GM12892 (cell line): ENCODE results near the gene HUNK.

ENCODE experiments used
- POLR2A ChIP-seq: IDR thresholded peaks from 2 replicates; pipeline ENCODE4 v1.6.1; 2011; ENCODE audit warnings: low read depth, low read length, control low read depth
- POLR2AphosphoS5 ChIP-seq: IDR thresholded peaks from 2 replicates; pipeline ENCODE4 v1.6.1; 2011; ENCODE audit warnings: low read depth, low read length, control low read depth

DNA sequence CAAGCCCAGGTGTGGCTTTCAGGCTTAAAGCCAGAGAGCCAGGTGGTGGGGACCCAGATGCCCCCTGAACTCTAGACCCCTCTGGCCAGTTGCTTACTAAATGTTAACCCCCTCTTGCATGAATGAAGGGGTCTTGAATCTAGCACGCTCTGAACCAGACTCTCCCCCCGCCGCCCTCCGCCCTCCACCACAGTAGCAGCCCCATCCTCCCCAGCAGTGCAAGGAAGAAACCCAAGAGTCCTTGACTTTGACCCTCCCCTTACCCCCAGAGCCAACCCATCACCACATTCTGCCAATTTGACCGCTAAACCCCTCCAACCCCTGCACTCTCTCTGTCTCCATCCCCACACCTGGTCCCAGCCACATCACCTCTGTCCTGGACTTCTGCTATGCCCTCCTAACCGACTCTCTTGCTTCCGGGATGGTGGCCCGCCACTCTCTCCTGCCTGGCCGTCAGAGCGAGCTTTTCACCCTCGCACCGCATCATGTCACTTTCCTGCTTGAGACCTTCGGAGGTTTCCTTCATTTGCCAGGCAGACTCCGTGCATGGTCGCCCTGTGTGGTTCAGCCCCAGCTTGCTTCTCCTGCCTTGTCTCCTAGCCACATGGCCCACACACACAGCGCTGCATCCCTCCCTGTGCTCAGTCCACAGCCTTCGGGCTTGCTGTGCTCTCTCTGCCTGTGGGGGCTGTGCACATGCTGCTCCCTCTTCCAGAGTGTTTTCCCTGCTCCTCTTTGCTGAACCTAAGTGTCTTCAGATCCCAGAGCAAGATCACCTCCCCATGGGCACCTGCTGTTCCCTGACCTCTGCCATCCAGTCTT lies 113.4 kb downstream of the HUNK start:
- no peak for TF ChIP-seq POLR2A
- no peak for TF ChIP-seq POLR2AphosphoS5
